Daoy (cell line): ENCODE data around the gene CCDC73. TPM values are rescaled to one million over a fixed set of nuclear protein-coding genes. Genes with fewer than 3 reads are reported as not detected.

ENCODE experiments used
- DNase-seq: peaks from one replicate; pipeline ENCODE4 v3.0.0-alpha.2; 2015; ENCODE audit warnings: low read depth
- total RNA-seq: library from RNA; depleted of rRNA; stranded (reverse); fragments of >200 nt; shearing (Covaris generic); gene quantifications from 2 replicates; pipeline ENCODE4 v1.2.3, GENCODE V29; 2014

Gene CCDC73
- total RNA-seq, 1 experiment from 2014 or later, result not detected

DNA sequence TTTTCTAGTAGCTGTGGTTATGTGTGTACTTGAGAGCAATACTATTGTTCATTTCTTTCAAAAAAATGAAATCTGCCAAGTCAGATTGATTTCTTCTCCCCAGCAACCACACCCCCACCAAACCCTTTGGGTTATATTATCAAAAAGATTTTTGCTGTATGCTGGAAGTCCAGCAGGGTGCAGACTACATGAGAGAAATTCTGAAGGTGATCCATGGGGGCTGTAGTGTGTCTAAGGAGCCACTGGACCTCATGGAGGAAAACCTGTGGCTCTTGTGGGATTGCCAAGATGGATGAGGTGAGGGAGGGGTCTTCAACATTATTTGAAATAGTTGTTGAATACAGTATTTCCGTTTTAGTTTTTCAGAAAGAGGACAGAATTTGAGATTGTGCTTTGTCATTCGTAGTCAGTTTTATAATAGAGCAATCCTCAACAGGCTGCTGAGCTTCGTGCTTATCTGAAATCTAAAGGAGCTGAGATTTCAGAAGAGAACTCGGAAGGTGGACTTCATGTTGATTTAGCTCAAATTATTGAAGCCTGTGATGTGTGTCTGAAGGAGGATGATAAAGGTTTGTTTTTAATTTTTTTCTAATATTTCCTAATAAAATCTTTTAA is 207.8 kb downstream of the CCDC73 start:
- DNase-seq, result no peak

GRCh38 chr11:32584921-32585320 is 209.5 kb downstream of the CCDC73 start:
- no peak for DNase-seq

- DNase-seq, result peak; percentile 98
Observed at GRCh38 chr11:32583459-32584271, 210.8 kb downstream of the CCDC73 start, which contains the start of gene EIF3M. Gene EIF3M (plus strand): TSS chr11:32583831. CDS start chr11:32583888, 57 bp downstream.

DNA sequence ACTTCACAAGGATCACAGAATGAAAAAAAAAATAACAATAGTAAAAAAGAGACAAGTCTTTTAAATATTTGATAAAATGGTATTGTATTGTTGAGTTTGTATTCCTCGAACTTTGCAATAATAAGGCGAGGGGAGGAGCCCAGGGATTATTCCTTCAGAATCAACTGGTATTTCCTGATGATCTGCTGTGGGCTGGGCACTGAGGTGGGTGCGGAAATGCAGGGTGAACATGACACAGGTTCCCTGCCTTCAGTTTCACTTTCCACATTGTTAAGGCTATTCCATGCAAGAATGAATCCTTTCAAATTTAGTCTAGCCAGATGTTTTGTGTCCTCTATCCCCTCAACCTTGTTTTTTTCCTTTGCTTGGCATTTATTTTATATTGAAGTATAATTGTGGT is 212.9 kb downstream of the CCDC73 start:
- peak; percentile 55 for DNase-seq

GRCh38 chr11:32580967-32581366 is 213.5 kb downstream of the CCDC73 start:
- DNase-seq, result no peak

- no peak for DNase-seq
Observed at GRCh38 chr11:32576456-32576855, 218.0 kb downstream of the CCDC73 start.

DNA sequence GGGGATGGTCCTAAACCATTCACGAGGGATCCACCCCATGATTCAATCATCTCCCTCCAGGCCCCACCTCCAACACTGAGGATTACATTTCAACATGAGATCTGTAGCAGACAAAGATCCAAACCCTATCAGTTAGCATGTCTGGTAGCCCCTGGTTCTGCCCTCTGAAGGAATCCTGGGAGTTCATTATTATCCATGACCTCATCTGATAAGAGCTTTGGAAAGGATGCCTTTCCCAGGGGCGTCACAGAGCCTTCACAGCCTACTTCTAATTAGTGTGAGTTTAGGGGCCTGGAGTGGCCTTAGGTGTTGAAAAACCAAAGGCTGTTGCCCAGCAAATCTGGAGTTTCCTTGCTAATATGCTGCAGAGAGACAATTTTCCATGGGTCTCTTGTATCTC is 219.4 kb downstream of the CCDC73 start:
- DNase-seq, result peak; percentile 8

- DNase-seq, result no peak
Observed at GRCh38 chr11:32574421-32574820, 220.0 kb downstream of the CCDC73 start.

GRCh38 chr11:32573228-32573627 is 221.2 kb downstream of the CCDC73 start:
- DNase-seq, result no peak

GRCh38 chr11:32571039-32571438 is 223.4 kb downstream of the CCDC73 start:
- no peak for DNase-seq

GRCh38 chr11:32569313-32569881 is 225.1 kb downstream of the CCDC73 start:
- no peak for DNase-seq

DNA sequence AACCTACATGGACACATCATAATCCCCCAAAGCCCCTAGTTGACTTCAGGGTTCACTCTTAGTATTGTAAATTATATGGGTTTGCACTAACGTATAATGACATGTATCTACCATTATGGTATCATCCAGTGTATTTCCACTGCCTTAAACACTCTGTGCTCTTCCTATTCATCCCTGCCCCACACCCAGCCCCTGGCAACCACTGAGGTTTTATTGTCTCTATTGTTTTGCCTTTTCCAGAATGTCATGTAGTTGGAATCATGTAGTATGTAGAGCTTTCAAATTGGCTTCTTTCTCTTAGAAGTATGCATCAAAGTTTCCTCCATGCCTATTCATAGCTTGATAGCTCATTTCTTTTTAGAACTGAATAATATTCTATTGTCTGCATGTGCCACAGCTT is 227.3 kb downstream of the CCDC73 start:
- no peak for DNase-seq

GRCh38 chr11:32566517-32566916 is 227.9 kb downstream of the CCDC73 start:
- no peak for DNase-seq

DNA sequence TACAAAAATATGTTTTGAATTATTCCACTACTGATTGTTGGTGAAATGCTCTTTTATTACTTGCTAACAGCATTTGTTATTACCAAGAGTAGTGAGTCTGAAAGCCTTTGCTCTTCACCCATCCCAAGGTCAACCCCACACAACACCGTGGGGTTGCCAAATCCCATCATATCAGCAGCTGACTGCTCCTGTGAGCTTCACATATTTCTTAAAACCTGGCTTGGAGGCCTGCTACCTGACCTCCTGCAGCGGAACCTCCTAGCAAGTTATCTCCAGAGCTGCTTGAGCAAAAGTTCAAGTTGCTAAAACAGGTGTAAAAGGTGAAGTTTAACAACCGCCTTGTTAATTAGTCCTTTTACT is 230.9 kb downstream of the CCDC73 start:
- DNase-seq, result no peak

DNA sequence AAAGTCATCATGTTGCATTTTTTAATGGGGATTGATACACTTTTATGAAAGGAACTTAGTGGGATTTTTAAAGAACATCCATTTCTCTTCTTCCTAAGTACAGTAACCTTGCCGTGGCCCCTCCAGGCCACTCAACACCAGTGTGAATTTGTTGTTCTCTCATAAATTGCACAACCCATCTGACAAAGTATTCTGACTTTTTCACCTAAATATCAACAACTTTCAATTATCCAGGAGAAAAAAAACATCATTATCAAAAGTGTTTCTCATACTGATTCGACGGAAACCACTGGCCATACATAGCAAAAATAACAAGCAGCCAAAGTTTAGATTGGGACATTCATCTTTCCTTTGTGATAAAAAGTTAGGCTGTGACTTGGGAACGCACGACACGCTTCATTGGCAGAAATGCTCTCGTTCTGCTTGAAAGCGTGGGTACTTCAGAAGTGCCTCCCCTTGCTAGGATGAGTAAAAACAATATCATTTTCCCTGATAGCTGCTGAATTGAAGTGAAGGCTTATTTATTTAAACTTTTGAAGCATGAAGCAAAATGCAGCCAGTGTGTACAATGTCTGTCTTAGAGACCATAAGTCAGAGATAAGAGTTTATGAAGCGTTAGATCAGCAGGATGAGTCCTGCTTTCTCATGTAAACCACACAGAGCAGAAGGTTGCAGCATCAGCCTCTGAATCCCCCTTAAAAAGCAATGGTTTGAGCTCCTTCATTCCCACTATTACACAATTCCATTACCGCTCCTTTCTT is 231.4 kb downstream of the CCDC73 start:
- peak; percentile 65 for DNase-seq

DNA sequence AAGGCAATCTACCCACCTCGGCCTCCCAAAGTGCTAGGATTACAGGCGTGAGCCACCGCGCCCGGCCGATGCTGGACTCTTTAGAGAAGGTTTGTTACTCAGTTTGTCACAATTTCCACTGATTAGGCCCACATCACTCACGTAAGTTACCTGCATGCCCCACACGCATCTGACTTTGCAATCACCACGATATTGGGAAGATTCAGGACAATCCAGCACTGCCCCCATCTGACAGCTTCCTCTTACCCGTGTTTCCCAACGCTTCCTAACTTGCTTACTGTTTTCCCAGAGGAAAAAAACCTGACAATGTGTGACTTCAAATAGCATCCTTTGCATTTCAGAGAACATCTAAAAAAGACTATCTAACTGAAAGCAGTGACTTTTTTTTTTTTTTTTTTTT is 232.6 kb downstream of the CCDC73 start:
- DNase-seq, result no peak

GRCh38 chr11:32555895-32556294 is 238.6 kb downstream of the CCDC73 start:
- DNase-seq, result no peak

DNA sequence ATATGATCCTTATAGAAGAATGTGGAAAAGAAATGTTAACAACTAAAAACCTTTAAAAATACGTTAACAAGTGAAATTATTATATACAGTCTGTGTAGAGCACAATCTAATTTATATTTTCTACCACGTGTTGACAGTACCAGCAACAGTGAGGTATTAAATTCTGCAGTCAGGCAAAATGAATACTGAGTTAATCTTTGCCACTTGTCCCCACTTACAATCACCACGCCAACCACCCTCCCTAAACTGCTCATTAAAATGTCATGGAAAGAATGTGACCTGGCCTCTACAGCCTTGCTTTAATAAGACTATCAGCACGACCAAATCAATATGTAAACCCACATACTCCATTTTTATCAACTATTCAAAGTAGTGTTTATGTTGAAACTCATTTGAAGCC is 239.4 kb downstream of the CCDC73 start:
- no peak for DNase-seq
